ENCODE measurements around the gene FUCA1.

Gene FUCA1

GRCh38 chr1:23875382-23875781 lies 7.3 kb upstream of the FUCA1 start:
- H3K27ac ChIP-seq, result no peak overlapping the region
- TF ChIP-seq CTCF (conservative IDR thresholded peaks at IDR 0.05), result no peak
- TF ChIP-seq ZFX (IDR thresholded peaks at IDR 0.05), result no peak

GRCh38 chr1:23872421-23872820 lies 4.3 kb upstream of the FUCA1 start:
- TF ChIP-seq ZFX (IDR thresholded peaks at IDR 0.05) (no peak), CTCF (conservative IDR thresholded peaks at IDR 0.05) (no peak)
- no peak overlapping the region for H3K27ac ChIP-seq

- H3K27ac ChIP-seq, result no peak overlapping the region
- TF ChIP-seq ZFX (IDR thresholded peaks at IDR 0.05) (no peak), CTCF (conservative IDR thresholded peaks at IDR 0.05) (no peak)
Observed at GRCh38 chr1:23869051-23869450, 961 bp upstream of the FUCA1 start.

- peak overlapping the region; percentile 69 for H3K27ac ChIP-seq
- TF ChIP-seq ZFX (IDR thresholded peaks at IDR 0.05), result no peak
- peak; percentile 61 for TF ChIP-seq CTCF (conservative IDR thresholded peaks at IDR 0.05)
Observed at GRCh38 chr1:23868557-23869016, 497 bp upstream of the FUCA1 start.

GRCh38 chr1:23867542-23867894 lies 572 bp downstream of the FUCA1 start:
- H3K27ac ChIP-seq, result peak overlapping the region; percentile 69
- no peak for TF ChIP-seq CTCF (conservative IDR thresholded peaks at IDR 0.05)
- TF ChIP-seq ZFX (IDR thresholded peaks at IDR 0.05), result no peak

GRCh38 chr1:23865543-23865930 lies 2.6 kb downstream of the FUCA1 start:
- no peak overlapping the region for H3K27ac ChIP-seq
- TF ChIP-seq CTCF (conservative IDR thresholded peaks at IDR 0.05) (no peak), ZFX (IDR thresholded peaks at IDR 0.05) (no peak)

- no peak for TF ChIP-seq ZFX (IDR thresholded peaks at IDR 0.05)
- no peak overlapping the region for H3K27ac ChIP-seq
Observed at GRCh38 chr1:23864801-23865542, 3.1 kb downstream of the FUCA1 start.

- no peak for TF ChIP-seq ZFX (IDR thresholded peaks at IDR 0.05)
- TF ChIP-seq CTCF (conservative IDR thresholded peaks at IDR 0.05), result no peak
- no peak overlapping the region for H3K27ac ChIP-seq
Observed at GRCh38 chr1:23862640-23863039, 5.5 kb downstream of the FUCA1 start.
